NCI-H2081 (cell line): ENCODE data around the gene HIVEP3.
A peak's percentile ranks its signal among the peaks of the same experiment; 100 is the strongest.

Source experiments
- DNase-seq, 2 experiments: peaks; one replicate each; lab custom pipeline; 2025; lab: John Stamatoyannopoulos, UW

The HIVEP3 gene

GRCh38 chr1:41627491-41628280 is 291.0 kb downstream of the HIVEP3 start:
- no peak for DNase-seq

DNA sequence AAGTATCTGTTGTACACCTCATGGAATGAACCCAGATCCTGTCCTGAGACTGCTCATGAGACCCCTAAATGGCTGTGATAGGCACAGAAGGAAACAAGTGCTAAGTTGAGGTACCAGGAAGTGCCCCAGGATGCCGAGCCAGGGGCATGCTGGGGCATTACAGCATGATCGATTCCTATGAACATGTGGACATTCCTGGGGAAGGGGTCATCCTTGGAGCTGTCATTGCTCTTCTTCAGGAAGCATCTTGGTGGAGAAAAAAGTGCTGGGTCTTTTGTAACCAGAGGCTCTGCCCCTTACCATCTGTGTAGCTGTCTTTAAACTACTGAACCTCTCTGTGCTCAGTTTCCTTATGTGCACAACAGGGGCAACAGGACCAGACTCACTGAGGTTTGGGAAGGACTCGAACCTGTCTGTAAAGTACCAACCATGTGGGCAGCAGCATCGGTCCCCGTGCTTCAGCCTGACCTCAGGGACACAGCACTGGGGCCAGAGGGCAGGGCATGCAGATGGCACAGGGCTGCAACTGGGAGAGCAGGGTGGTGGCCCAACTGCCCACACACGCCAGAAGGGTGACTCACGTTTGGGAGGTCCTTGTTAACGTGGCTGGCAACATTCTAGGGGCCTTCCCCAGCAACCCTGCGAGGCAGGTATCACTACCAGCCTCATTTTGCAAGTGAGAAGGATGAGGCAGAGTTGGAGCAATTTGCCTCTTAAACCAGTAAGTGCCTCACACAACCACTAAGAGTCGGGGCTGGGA is 291.9 kb downstream of the HIVEP3 start:
- no peak for DNase-seq

DNA sequence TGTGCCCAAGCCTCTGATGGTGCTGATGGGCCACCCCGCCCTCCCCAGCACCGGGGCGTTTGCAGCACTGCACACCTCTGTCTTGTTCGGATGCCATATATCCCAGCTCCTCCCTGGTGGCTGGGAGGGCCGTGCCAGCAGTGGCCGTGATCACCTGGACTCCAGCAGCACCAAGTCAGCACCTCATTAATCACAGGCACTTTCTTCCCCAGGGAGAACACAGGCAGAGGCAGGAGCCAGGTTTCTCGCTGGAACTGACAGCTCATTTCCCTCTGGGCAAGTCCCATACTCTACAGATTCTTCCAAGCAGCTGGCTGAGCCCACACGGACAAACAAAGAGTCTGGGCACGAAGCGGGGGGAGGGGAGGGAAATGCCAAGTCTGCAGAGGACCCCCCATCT is 292.6 kb downstream of the HIVEP3 start:
- peak in 1 of 2 experiments; percentile 45 for DNase-seq

DNA sequence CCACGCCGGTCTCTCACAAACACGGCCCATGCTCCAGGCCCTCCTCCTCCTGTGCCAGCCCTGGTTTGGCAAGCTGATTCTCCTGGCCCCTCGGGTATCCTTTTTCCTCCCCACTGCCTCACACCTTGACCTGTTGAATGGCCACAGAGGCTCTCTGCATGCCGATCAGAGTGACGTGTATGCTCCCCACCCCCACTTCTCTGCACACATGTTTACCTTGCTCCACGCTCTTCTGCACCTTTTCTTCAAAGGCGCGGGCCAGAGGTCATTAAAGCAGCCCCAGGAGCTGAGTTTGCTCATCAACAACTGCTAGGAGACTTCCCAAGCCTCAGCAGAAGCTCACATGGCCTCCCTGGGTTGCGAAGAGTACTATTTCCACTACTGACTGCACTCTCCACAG is 295.0 kb downstream of the HIVEP3 start:
- no peak for DNase-seq

DNA sequence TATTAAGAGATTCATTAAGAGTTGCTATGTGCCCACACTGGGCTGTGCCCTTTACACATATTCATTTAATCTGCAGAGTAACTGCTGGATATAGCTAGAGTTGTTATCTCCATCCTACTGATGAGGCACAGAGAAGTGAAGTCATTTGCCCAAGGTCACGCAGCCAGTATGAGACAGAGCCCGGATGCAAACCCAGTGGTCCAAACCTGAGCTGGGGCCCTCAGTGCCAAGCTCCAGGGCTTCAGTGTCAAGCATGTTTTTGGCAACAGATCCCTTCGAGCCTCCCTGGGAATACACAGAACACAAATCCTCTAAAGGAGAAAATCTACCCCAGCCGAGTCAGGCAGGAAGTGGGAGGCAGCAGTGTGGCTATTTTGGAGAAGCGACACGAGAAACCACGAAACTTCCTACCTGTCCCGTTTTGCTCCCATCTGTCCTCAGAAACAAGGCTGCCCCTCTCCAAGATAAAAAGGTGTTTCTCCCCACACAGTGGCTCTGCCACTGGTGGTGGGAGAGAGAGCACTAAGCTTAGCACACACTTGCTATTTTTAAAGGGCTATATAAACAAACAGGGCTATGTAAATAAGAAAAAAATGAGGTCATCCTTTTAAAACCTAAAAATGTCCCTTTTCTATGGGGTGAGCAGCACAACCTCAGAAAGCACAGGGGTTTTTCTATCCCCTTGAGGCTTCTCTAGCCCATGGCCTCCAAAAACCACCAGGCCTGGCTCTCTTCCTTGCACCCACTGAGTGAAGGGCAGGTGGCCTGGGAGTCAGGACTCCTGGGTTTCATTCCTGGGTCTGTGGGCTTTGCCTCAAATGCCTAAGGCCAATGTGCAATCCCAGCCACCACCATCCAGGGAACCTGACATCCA is 295.6 kb downstream of the HIVEP3 start:
- no peak for DNase-seq

GRCh38 chr1:41622402-41622801 is 296.3 kb downstream of the HIVEP3 start:
- DNase-seq: no peak

DNA sequence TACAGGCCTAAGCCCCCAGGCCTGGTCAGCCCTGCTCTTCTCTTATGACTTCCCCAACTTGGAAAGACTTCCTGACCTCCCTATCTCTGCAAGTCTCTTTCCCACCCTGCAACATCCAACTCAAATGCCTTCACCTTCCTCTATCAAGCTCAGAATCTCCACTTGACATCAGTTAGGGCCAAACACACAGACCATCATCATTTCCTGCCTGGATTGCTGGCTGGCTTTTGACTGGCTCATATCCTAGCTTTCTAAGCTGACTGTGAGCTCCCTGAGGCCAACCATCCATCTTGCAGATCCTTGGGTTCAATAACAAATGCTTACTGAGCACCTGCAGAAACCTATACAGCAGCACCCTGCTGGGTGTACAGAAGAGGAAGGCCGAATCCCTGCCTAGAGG is 296.9 kb downstream of the HIVEP3 start:
- DNase-seq: no peak

DNA sequence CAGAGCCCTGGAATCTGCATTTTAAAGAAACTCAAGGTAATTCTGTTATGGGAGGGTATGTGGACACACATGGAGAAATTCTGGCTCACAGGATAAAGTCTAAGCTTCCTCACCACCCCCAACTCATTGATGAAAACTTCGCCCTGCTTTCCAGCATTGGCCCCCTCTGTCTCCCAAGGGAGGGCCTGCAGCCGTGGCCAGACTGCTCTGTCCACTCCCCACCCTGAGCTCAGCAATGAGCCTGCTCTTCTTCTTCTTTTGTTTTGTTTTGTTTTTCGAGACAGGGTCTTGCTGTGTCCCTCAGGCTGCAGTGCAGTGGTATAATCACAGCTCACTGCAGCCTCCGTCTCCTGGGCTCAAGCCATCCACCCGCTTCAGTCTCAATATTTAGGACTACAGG is 297.5 kb downstream of the HIVEP3 start:
- no peak for DNase-seq

- DNase-seq: no peak
Measured at GRCh38 chr1:41620365-41621169, 298.2 kb downstream of the HIVEP3 start.

GRCh38 chr1:41619511-41620364 is 299.0 kb downstream of the HIVEP3 start:
- DNase-seq: no peak

- no peak for DNase-seq
Measured at GRCh38 chr1:41618871-41619270, 299.9 kb downstream of the HIVEP3 start.

- DNase-seq: no peak
Measured at GRCh38 chr1:41618066-41618825, 300.5 kb downstream of the HIVEP3 start.

DNA sequence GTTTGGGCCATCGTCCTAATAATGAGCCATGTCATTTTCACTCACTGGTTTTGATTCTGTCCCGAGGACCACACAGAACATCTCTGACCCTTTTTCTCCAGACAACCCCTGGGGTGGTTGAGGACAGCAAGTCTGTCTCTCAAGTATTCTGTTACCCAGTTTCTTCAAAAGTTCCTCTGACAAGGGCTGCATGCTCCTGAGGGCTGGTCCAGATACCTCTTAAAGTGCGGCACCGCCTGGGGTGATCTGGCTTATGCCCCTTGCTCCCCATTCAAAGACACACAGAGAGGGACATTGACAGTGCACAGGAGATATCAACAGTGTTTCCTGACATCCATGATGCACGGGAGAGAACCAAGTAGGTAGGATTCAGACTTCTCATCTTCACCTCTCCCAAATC is 301.4 kb downstream of the HIVEP3 start:
- DNase-seq: no peak

DNA sequence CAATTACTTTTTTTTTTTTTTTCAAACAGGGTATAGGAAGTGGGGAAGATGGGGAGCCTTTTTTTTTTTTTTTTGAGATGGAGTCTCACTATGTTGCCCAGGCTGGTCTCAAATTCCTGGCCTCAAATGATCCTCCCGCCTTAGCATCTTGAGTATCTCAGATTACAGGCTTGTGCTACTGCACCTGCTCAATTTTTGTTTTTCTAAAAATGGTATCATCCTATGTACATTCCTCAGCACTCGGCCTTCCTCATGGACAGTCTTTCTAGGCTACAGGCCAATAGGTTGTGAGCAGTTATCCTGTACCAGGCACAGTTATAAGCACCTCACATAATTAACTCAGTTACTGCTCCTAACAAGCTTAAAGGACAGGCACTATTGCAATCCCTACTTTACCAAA is 302.2 kb downstream of the HIVEP3 start:
- DNase-seq: no peak

GRCh38 chr1:41615981-41616380 is 302.7 kb downstream of the HIVEP3 start:
- no peak for DNase-seq

DNA sequence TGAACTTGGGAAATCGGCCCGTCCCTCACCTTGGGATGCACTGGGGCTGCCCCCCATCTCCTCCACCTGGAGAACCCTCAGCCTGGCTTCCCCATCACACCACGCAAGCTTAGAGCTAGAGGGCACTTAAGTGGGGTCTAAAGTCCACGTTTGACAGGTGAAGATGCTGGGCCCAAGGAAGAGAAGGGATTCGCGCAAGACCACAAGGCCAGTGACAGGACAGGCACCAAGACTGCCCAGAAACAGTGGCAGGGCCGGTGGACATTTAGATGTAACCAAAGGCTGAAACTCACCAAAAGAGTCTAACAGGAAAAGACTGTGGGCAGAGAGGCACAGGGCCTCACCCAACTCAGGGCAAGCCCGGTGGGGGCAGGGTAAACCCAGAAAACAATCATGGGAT is 303.4 kb downstream of the HIVEP3 start:
- no peak for DNase-seq

GRCh38 chr1:41614818-41615217 is 303.9 kb downstream of the HIVEP3 start:
- DNase-seq: no peak

DNA sequence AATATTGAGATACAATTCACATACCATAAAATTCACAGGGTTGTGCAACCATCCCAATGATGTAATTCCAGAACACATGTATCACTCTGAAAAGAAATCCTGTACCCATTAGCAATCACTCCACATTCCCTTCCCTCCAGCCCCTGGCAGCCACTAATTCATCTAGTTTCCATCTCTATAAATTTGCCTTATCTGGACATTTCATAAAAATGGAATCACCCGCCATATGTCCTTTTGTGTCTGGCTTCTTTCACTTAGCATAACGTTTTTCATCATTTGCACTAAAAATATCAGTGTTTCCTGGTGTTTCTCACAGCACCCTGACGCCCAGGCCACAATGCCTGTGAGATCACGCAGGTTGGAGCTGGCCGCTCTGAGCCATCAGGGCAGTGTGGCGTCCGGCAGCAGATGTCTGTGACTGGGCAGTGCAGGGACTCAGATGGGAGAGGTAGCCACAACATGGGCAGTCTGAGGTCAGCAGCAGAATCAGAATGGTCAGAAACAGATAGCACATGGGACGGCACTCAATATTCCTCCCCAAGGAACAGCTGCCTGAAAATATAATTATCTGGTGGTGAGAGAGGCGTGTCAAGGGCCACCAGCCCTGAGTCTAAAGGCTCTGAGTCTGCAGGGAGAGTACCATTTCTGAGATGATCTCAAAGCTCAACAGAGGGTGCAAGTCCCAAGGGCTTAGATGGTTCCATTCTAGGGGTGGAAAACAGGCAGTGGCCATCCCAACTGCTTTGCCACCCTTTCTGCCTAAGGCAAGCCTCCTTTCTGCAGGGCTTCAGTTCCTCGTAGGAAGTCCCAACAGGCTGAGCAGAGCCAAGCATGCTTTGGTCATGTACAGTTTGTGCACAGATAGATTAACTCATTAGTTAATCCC is 304.8 kb downstream of the HIVEP3 start:
- no peak for DNase-seq

DNA sequence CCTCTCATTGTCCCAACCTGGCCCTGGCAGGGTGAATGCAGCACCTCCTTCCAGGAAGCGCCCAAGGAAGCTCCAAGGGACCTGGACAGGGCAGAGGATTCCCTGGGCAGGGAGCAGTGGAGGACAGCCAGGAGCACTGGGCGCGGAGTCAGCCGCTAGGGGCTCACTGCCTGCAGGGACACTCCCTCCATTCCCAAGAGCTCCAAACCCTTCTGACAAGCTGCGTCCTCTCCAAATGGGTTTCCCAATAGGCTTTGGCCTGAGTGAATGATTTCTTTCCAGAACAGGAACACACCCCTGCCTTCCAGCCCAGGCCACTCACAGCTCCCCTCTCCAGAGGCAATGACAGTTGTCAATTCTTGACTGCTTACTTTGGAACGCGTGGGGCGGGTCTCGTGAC is 305.8 kb downstream of the HIVEP3 start:
- no peak for DNase-seq
